Natural killer cell (primary cell): ENCODE data around the gene MISFA. TPM values are rescaled to one million over a fixed set of nuclear protein-coding genes. Genes with fewer than 3 reads are reported as not detected.
"Not testable (repeated sequence)": the region's sequence is repeated elsewhere in the genome, so short reads cannot be mapped to it uniquely, and the experiment has no call there.

ENCODE experiments used
- ATAC-seq, 3 donors: fragments of 150-1000 bp in 2 of 3; fragments of 200-7000 bp in 1 of 3; cut with Tn5 transposase; 1 replicate in 1 of 3; 2 replicates in 2 of 3; pipeline ENCODE4 v1.10.0; 2021; ENCODE audit warnings: mild to moderate bottlenecking in 2 of 3, moderate library complexity in 2 of 3
- DNase-seq, 2 donors: peaks; one replicate each; pipeline versions ENCODE4 v3.0.0 to v3.0.0-alpha.2; 2013 to 2021; ENCODE audit warnings: mixed read lengths in 1 of 2
- H3K27ac ChIP-seq: one replicate; pipeline ENCODE4 v1.5.1; 2013; ENCODE audit warnings: mild to moderate bottlenecking, low read length
- H3K27me3 ChIP-seq: one replicate; pipeline ENCODE4 v1.6.1; 2013; ENCODE audit warnings: low read length; ENCODE audit not compliant: control insufficient read depth, insufficient read depth
- H3K36me3 ChIP-seq: one replicate; pipeline ENCODE4 v1.6.1; 2013; ENCODE audit warnings: low read length; ENCODE audit not compliant: control insufficient read depth, insufficient read depth
- H3K4me1 ChIP-seq: one replicate; pipeline ENCODE4 v1.6.1; 2013; ENCODE audit warnings: low read length; ENCODE audit not compliant: control insufficient read depth, insufficient read depth
- H3K4me3 ChIP-seq: one replicate; pipeline ENCODE4 v1.5.1; 2013; ENCODE audit warnings: low read length
- H3K9me3 ChIP-seq: one replicate; pipeline ENCODE4 v1.6.1; 2013; ENCODE audit warnings: low read length; ENCODE audit not compliant: control insufficient read depth, insufficient read depth
- H3K27ac Mint-ChIP-seq, 2 donors: one replicate each; pipeline ENCODE4 v1.8.0; 2022; ENCODE audit warnings: mild to moderate bottlenecking in 2 of 2, mixed read lengths in 2 of 2, moderate library complexity in 1 of 2
- H3K27me3 Mint-ChIP-seq, 2 donors: one replicate each; pipeline ENCODE4 v1.8.0; 2022; ENCODE audit warnings: low read depth in 2 of 2, mixed read lengths in 2 of 2
- H3K36me3 Mint-ChIP-seq: one replicate; pipeline ENCODE4 v1.8.0; 2022; ENCODE audit warnings: mixed read lengths
- H3K4me1 Mint-ChIP-seq, 2 donors: one replicate each; pipeline ENCODE4 v1.8.0; 2022; ENCODE audit warnings: mixed read lengths in 2 of 2
- H3K4me3 Mint-ChIP-seq: one replicate; pipeline ENCODE4 v1.8.0; 2022; ENCODE audit warnings: mild to moderate bottlenecking, moderate library complexity, mixed read lengths
- H3K9me3 Mint-ChIP-seq, 2 donors: one replicate each; pipeline ENCODE4 v1.8.0; 2022; ENCODE audit warnings: mixed read lengths in 2 of 2
- CTCF ChIP-seq: fragments of 200-600 bp; IDR thresholded peaks from one replicate; pipeline ENCODE4 v1.8.0; 2022; ENCODE audit warnings: antibody characterized with exemption
- WGBS: methylation state at CpG from one replicate; pipeline ENCODE4 v1.1.7; 2013; ENCODE audit warnings: missing lambda C conversion rate; ENCODE audit not compliant: insufficient coverage; 5-methylcytosine and 5-hydroxymethylcytosine counted together
- intact Hi-C: fragments of 100-400 bp; cut with micrococcal nuclease; formaldehyde crosslinking; loops from one replicate; pipeline ENCODE4 v1.14.2; 2022
- total RNA-seq, 4 donors: library from RNA; stranded (reverse); fragments of 120-200 nt in 1 of 4; gene quantifications; one replicate each; pipeline versions ENCODE4 v1.2.3 to v1.2.4, GENCODE V29; 2013 to 2022

MISFA gene
- total RNA-seq, 3 donors from 2014 or later (not counting 1 experiment from before 2014, with no cell fraction given) = 2.2 to 3.5 (median 2.2) TPM

DNA sequence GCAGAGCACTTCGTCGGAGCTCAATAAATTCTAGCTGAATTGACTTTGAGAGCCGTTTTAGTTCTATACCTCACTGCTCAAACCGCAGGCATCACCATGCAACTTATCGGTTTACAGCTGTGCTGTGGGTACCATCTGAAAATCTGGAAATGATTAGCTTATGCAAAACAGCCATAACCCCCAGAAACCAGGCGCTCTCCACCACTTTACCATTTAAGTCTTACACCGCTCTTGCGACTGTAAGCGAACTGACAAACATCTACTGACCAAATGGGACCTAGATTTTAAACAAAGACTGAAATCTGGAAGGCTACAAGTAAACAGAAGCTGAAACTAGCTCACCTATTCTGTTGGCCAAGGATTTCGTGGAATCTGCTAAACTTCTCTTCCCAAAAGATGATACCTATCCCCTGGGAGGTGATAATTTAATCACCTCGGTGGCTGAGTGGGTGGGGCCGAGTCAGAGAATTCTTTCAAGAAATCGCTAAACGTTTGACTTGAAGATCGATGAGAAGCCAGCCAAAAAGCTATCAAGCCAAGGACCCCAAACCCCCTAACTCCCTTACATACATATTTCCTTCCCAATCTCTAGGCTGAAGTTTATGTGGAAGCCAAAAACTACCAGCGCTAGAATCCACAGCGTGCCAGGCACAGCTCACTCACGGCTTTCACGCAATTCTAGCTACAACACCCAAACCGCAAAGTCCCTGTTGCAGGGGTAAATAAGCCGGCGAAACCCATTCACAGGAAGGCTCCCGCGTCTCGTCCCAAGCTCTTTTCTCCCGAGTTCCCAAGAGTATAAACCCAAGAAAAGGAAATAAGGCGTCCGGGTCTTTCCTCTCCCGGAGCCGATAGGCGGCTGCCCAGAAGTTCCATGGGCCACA lies 33.9 kb downstream of the MISFA start:
- H3K4me1 ChIP-seq = peaks cover 13% of the 10 kb centered on the region
- H3K27ac Mint-ChIP-seq = peak overlapping the region; percentile 98 to 99
- TF ChIP-seq CTCF = no peak
- H3K27me3 ChIP-seq = no peaks in the 10 kb centered on the region
- peak overlapping the region; percentile 93 for H3K4me3 Mint-ChIP-seq
- no peaks in the 10 kb centered on the region for H3K36me3 Mint-ChIP-seq
- no peaks in the 10 kb centered on the region for H3K9me3 Mint-ChIP-seq
- DNase-seq (peak in 1 of 2 donors; percentile 59), ATAC-seq (no peak)
- intact Hi-C loops = loop anchor here (1.0 to 10.0 kb wide), 7 partner anchors 15 to 311 kb away; partner anchors contain the start of genes GTF2H1, HPS5, IGSF22 and LDHA
- peaks cover 35% of the 10 kb centered on the region in 2 donors for H3K4me1 Mint-ChIP-seq
- no peaks in the 10 kb centered on the region for H3K36me3 ChIP-seq
- H3K9me3 ChIP-seq = no peaks in the 10 kb centered on the region
- peak overlapping the region; percentile 94 for H3K4me3 ChIP-seq
- 9% methylated on average over 29 of the region's 31 CpGs for WGBS
- no peaks in the 10 kb centered on the region for H3K27me3 Mint-ChIP-seq
- H3K27ac ChIP-seq = peak overlapping the region; percentile 99

DNA sequence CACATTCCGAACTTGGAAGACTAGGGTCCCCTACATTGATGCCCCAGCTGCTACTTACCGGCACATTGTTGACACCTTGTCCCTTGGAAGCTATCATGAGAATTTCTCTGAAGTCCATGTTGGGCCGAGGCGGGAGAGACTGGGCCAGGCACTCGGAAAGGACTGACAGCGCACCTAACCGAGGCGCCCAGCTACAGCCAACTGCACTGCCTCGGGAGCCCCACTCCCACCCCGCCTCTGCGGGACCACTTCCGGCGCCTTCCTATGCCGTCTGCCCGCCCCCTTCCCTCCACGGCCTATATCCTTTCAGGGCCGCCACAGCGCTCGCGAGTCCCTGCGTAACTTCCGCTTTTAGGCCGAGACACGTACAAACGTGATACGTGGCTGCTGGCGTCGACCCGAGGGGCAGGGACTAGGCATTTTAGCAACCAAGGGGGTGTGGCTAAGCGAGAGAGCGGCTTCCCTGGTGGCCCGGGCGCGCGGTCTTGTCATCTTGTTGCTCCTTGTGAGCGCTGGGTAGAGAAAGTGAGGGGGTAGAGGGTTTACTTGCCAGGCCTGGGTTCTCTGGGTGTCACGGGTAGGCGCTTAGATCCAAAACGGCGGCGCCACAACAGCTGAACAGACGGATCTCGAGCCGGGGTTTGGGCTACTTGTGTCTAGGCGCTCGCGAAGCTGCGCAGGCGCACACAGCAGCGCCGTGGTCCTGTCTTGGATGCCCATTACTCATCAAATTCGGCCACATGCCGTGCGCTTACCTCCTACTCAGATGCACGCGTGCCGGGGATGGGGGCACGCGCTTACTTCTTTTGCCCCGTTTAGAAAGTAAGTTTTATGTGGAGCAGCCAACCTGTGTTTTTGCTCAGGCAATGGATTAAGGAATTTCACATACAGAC lies 34.8 kb downstream of the MISFA start, which contains the start of gene SPTY2D1:
SPTY2D1 (minus strand) TSS at position 203 of the 893 bp plus-strand sequence; CDS start at position 118, 85 bp downstream.
- under 1% methylated on average over 60 of the region's 60 CpGs for WGBS
- H3K4me3 ChIP-seq = peak within 1 kb of the TSS; percentile 94

DNA sequence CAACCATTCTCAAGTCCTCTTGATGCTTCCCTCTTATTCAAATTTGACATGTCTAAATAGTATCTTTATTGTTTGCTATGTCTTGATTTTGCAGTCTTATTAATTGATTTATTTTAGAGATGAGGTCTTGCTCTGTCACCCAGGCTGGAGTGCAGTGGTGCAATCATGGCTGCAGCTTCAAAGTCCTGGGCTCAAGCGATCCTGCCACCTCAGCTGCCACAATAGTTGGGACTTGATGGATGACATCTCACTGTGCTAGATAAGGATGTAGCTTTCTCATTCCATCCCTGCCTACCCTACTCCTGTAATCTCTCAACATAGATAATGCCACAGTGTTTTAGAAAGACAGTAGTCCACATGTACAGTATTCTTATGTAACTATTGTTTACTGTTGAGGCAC lies 42.1 kb downstream of the MISFA start:
- DNase-seq = no peak
- no peaks in the 10 kb centered on the region for H3K9me3 Mint-ChIP-seq
- intact Hi-C loops = no loop called here
- no peak for TF ChIP-seq CTCF
- ATAC-seq = no peak
- Histone ChIP-seq H3K4me1 (no peaks in the 10 kb centered on the region), H3K36me3 (no peaks in the 10 kb centered on the region), H3K9me3 (no peaks in the 10 kb centered on the region), H3K27me3 (no peaks in the 10 kb centered on the region), H3K27ac (no peak overlapping the region), H3K4me3 (no peak overlapping the region)
- 82% methylated on average over 1 of the region's 1 CpG for WGBS
- no peaks in the 10 kb centered on the region for H3K36me3 Mint-ChIP-seq
- H3K4me3 Mint-ChIP-seq = no peak overlapping the region
- H3K27me3 Mint-ChIP-seq = peaks cover 0 to 13% of the 10 kb centered on the region in 2 donors
- no peaks in the 10 kb centered on the region for H3K4me1 Mint-ChIP-seq
- no peak overlapping the region for H3K27ac Mint-ChIP-seq

More for the DNA sequence above, 34.8 kb downstream of the MISFA start, which contains the start of gene SPTY2D1:
- Histone ChIP-seq H3K27ac (peak within 1 kb of the TSS; percentile 99), H3K4me1 (peaks cover 13% of the 10 kb centered on the region), H3K9me3 (no peaks in the 10 kb centered on the region), H3K36me3 (no peaks in the 10 kb centered on the region), H3K27me3 (no peaks in the 10 kb centered on the region)
- intact Hi-C loops = loop anchor here (1.0 to 10.0 kb wide), 7 partner anchors 16 to 312 kb away; partner anchors contain the start of genes GTF2H1, HPS5, IGSF22 and LDHA
- no peaks in the 10 kb centered on the region for H3K27me3 Mint-ChIP-seq
- TF ChIP-seq CTCF = no peak
- ATAC-seq (peak; percentile 93 to 97 (median 94)), DNase-seq (peak; percentile 93 to 99)
- H3K9me3 Mint-ChIP-seq = no peaks in the 10 kb centered on the region
- H3K36me3 Mint-ChIP-seq = no peaks in the 10 kb centered on the region
- H3K4me1 Mint-ChIP-seq = peaks cover 28 to 34% of the 10 kb centered on the region in 2 donors
- peak within 1 kb of the TSS; percentile 93 for H3K4me3 Mint-ChIP-seq
- peak within 1 kb of the TSS; percentile 98 to 99 for H3K27ac Mint-ChIP-seq

GRCh38 chr11:18643034-18643433 lies 43.4 kb downstream of the MISFA start:
- H3K27ac Mint-ChIP-seq, H3K4me1 ChIP-seq, H3K27ac ChIP-seq, H3K36me3 ChIP-seq, H3K4me1 Mint-ChIP-seq, H3K9me3 Mint-ChIP-seq, intact Hi-C loops, H3K9me3 ChIP-seq, H3K36me3 Mint-ChIP-seq, H3K4me3 Mint-ChIP-seq, H3K27me3 ChIP-seq, ATAC-seq, DNase-seq, H3K4me3 ChIP-seq: not testable (repeated sequence)
- H3K27me3 Mint-ChIP-seq = peaks cover 0 to 13% of the 10 kb centered on the region in 2 donors
- 86% methylated on average over 4 of the region's 4 CpGs for WGBS
